ENCODE results near the gene SLCO4A1.

DNA sequence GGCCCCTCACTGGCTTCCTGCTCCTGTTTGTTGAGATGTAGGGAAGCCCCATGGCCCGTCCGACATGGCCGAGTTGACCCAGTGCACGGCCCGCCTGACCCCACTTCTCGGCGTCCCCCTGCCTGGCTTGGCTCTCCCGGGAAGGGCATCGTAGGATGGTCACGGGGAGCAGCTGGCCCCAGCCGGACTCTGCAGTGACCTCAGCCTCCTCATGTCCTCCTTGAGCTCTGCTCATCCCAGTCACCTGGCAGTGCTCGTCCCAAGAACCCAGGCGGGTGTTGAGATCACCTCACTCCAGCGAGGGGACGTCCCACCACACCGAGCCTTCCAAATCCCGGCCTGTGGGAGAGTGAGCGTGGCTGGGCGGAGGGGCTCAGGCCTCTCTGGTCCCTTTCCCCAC is 15.7 kb downstream of the SLCO4A1 start:
- TF ChIP-seq, protein P1, sequence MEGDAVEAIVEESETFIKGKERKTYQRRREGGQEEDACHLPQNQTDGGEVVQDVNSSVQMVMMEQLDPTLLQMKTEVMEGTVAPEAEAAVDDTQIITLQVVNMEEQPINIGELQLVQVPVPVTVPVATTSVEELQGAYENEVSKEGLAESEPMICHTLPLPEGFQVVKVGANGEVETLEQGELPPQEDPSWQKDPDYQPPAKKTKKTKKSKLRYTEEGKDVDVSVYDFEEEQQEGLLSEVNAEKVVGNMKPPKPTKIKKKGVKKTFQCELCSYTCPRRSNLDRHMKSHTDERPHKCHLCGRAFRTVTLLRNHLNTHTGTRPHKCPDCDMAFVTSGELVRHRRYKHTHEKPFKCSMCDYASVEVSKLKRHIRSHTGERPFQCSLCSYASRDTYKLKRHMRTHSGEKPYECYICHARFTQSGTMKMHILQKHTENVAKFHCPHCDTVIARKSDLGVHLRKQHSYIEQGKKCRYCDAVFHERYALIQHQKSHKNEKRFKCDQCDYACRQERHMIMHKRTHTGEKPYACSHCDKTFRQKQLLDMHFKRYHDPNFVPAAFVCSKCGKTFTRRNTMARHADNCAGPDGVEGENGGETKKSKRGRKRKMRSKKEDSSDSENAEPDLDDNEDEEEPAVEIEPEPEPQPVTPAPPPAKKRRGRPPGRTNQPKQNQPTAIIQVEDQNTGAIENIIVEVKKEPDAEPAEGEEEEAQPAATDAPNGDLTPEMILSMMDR (IDR thresholded peaks at IDR 0.05) = no peak
- no peak for TF ChIP-seq POLR2A (IDR thresholded peaks at IDR 0.05)
